ENCODE results near the gene KIZ.

Gene KIZ

GRCh38 chr20:21209668-21210067, 83.8 kb downstream of the KIZ start:
- H3K4me3 ChIP-seq = no peak overlapping the region
- no peak overlapping the region for H3K27ac ChIP-seq

GRCh38 chr20:21213691-21214090, 87.8 kb downstream of the KIZ start:
- H3K4me3 ChIP-seq = no peak overlapping the region

GRCh38 chr20:21214431-21214830, 88.5 kb downstream of the KIZ start:
- Histone ChIP-seq H3K27ac (no peak overlapping the region), H3K4me3 (no peak overlapping the region)

More at GRCh38 chr20:21213691-21214090, 87.8 kb downstream of the KIZ start:
- H3K27ac ChIP-seq = no peak overlapping the region

- H3K27ac ChIP-seq = no peak overlapping the region
- no peak overlapping the region for H3K4me3 ChIP-seq
Measured at GRCh38 chr20:21219686-21220085, 93.8 kb downstream of the KIZ start.

DNA sequence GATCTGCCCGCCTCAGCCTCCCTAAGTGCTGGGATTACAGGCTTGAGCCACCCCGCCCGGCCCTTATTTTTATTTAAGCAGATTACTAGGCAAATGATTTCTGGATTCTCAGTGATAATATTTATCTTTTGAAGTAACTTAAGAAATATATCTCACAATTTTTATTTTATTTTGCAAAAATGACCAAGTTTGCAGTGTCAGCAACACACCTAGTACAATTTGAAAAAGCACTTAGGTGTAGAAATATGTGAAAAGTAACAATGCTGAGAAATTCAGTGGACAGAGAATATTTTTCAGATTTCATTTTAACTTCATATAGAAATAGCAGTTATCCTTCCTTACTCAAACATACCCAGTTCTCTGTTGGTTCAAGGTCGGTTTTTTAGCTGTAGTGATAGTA, 98.3 kb downstream of the KIZ start:
- no peak overlapping the region for H3K27ac ChIP-seq
- no peak overlapping the region for H3K4me3 ChIP-seq

DNA sequence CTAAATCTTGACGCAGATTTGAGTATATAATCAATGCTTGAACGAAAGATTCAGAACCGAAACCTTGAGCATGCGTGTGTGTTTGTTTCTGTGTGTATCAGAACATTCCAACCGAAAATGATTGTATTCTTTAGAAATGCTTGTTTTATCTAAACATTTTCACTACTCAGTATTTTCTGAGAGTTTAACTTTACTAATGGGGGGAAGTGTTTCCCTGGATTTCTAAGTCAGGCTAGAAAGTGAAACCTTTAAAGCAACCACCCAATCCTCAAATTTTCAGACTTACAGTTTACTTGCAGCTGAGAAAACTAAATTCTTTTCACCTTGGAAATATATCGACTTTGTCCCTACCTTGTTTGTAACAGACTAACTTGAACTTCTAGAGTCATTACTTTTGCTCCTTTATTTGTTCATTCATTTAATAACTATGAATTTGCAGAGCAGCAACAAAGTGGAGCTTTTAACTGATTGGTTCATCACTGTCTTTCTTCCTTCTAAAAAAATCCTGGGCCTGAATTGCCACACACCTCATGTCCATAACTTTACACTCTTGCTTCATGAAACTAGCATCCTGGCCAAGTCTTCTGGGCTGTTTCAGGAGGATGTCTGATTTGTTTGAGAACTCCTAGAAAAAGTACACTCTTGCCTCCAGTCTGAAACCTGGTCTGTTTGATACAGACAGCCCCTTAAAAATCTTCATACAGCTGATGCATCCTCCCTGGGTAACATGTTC, 99.5 kb downstream of the KIZ start:
- H3K4me3 ChIP-seq = no peak overlapping the region
- no peak overlapping the region for H3K27ac ChIP-seq

- Histone ChIP-seq H3K4me3 (no peak overlapping the region), H3K27ac (no peak overlapping the region)
Measured at GRCh38 chr20:21228511-21228910, 102.6 kb downstream of the KIZ start.

GRCh38 chr20:21229163-21229562, 103.3 kb downstream of the KIZ start:
- H3K4me3 ChIP-seq = no peak overlapping the region
- H3K27ac ChIP-seq = no peak overlapping the region

DNA sequence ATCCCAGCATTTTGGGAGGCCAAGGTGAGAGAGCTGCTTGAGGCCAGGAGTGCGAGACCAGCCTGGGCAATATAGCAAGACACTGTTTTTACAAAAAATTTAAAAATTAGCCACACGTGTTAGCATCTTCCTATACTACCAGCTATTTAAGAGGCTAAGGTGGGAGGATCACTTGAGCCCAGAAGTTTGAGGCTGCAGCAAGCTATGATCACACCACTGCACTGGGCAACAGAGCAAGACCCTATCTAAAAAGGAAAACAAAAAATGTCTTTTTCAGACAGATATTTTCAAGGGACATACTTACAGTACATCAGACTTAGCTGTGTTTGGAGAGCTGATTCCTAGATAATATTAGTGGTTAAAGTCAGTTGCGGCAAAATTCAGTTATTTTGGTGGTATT, 104.3 kb downstream of the KIZ start:
- no peak overlapping the region for H3K4me3 ChIP-seq

DNA sequence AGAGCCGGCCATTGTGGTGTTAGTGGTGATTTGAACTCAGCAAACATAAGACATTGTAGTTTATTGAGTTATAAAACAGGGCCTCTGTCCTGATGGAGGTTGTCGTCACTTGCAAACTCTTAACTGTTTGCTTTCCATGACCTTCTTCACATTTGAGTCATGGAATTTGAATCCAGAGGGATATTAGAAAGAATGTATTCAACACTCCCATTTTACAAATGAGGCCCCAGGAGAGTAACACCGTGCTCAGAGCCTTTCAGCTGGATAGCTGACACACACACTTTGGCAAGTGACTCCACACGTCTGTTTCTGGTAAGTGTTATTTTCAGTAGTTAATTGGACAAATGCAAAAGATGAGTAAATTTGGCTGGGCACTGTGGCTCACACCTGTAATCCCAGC, 104.8 kb downstream of the KIZ start:
- Histone ChIP-seq H3K4me3 (no peak overlapping the region), H3K27ac (no peak overlapping the region)

More for the DNA sequence above, 104.3 kb downstream of the KIZ start:
- H3K27ac ChIP-seq = no peak overlapping the region

DNA sequence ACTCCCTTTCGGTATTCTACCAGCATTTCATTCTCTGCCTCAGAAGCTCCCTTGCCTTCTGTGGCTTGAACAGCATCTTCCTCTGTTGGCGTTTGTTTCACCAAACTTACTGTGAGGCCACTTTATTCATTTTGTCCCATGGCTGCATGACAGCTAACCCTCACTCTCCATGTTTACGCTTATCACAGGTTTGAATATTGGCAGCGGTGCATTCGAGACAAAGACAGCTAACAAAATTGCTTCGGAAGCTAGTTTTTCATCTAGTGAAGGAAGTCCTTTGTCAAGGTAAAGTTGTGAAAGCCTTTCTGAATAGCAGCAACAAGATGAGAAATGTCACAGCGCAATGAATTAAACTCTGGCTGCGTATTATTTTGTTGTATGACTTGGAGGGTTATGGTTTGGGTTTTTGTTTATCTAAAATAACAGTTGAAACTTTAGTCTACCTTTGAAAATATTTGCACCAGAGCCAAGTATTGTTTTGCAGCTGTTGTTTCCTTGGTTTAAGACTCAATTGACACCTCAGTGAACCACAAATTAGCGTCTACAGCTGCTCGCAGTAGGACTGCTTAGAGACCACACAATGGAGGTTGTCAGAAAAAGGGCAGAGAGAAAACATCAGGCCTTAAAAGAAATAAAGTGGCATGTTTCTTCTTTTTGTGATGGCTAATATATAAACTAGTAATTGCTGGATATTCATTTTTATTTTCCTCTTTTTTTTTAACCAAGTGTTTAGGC, 106.8 kb downstream of the KIZ start:
- H3K4me3 ChIP-seq = no peak overlapping the region
- H3K27ac ChIP-seq = no peak overlapping the region

DNA sequence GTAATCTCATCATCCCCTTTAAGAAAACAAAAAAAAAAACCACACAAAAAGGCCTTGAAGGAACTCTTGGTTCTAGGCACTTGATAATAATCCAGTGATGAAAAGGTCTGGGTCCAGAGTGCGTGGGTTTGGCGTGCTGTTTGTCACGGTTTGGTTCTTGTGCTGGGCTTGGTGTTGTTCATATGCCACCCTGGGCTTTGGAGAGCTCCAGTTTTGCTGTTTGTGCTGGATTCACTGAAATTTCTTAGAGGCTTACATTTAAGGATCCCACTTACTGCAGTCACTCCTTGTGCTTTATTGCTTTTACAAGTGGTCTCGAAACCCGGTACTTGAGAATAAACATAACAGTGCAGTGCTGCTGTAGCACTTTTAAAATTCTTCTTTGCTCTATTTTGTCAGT, 108.4 kb downstream of the KIZ start:
- H3K4me3 ChIP-seq = no peak overlapping the region
- H3K27ac ChIP-seq = no peak overlapping the region

DNA sequence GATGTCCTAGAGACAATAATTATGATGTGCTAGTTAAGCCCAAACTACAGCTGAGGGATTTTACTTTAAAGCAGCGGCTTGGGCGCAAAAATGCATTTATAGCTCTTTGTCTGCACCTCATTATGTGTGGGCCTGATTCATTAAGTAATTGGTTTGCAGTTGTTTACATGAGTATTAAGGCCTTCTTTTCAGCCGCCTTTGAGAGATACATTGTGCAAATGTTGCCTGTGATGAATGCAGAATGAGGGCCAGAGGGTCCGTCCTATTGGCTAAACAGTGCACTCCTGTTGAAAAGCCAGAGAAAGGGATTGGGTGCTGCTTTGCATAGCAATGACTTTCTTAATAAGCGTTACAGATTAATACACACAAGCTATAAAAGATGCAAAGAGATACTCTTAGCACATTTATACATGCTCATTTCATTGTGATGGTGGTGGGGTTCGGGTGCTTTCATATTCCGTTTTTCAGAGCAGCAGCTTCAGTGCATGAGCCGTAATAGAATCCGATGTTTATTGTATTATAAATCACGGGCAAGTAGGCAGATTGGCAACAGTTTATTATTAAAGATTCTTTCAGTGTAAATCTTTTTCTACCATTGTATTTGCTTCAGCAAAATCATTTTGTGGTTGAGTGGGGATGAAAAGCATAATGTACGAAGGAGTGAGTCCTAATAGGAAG, 109.1 kb downstream of the KIZ start:
- Histone ChIP-seq H3K27ac (no peak overlapping the region), H3K4me3 (no peak overlapping the region)

GRCh38 chr20:21235484-21236445, 109.9 kb downstream of the KIZ start:
- Histone ChIP-seq H3K4me3 (no peak overlapping the region), H3K27ac (peak overlapping the region in 1 of 21 experiments; percentile 10)

- H3K27ac ChIP-seq = no peak overlapping the region
- H3K4me3 ChIP-seq = no peak overlapping the region
Measured at GRCh38 chr20:21237956-21238799, 112.3 kb downstream of the KIZ start.

- no peak overlapping the region for H3K27ac ChIP-seq
- no peak overlapping the region for H3K4me3 ChIP-seq
Measured at GRCh38 chr20:21238818-21239536, 113.1 kb downstream of the KIZ start.

DNA sequence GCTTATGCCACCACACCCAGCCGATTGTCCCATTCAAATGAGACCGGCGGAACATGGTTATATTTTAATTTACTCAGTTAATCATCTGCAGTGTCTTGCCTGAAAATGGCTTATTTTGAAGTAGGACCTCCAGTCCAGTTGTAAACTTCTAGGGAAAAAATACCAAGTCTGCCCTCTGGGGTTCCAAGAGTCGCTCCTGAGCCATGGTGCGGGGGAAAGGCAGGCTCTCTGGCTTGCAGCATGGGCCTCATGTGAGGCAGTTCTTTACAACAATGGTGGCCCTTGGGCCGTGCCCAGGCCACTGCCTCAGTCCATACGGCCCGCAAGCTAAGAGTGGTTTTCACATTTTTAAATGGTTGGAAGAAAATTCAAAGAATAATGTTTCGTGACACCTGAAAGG, 114.5 kb downstream of the KIZ start:
- no peak overlapping the region for H3K27ac ChIP-seq

GRCh38 chr20:21241406-21241805, 115.5 kb downstream of the KIZ start:
- Histone ChIP-seq H3K27ac (no peak overlapping the region), H3K4me3 (no peak overlapping the region)

More for the DNA sequence above, 114.5 kb downstream of the KIZ start:
- H3K4me3 ChIP-seq = no peak overlapping the region

Measured in skin epidermis (tissue), 12 donors.